Naive B cell (primary cell): Measurements from ENCODE around the gene SYNDIG1. TPM values are rescaled to one million over a fixed set of nuclear protein-coding genes. Genes with fewer than 3 reads are reported as not detected.

Source experiments
- ATAC-seq, 2 donors: fragments of 150-1000 bp; cut with Tn5 transposase; 2 replicates each; pipeline ENCODE4 v1.10.0; 2021; ENCODE audit warnings: low read depth in 2 of 2, mild to moderate bottlenecking in 2 of 2, moderate library complexity in 2 of 2
- DNase-seq: peaks from one replicate; pipeline ENCODE4 v3.0.0; 2022
- H3K27ac Mint-ChIP-seq, 6 donors: one replicate each; pipeline ENCODE4 v1.8.0; 2020 to 2022; ENCODE audit warnings: mild to moderate bottlenecking in 6 of 6, mixed read lengths in 6 of 6, moderate library complexity in 5 of 6, inconsistent platforms in 2 of 6
- H3K27me3 Mint-ChIP-seq, 3 donors: one replicate each; pipeline ENCODE4 v1.8.0; 2021 to 2022; ENCODE audit warnings: mixed read lengths in 3 of 3, mild to moderate bottlenecking in 1 of 3
- H3K36me3 Mint-ChIP-seq, 2 donors: one replicate each; pipeline ENCODE4 v1.8.0; 2020 to 2022; ENCODE audit warnings: mixed read lengths in 2 of 2, inconsistent platforms in 1 of 2, mild to moderate bottlenecking in 1 of 2
- H3K4me1 Mint-ChIP-seq, 3 donors: one replicate each; pipeline ENCODE4 v1.8.0; 2020 to 2022; ENCODE audit warnings: mixed read lengths in 3 of 3, inconsistent platforms in 1 of 3, mild to moderate bottlenecking in 1 of 3, moderate library complexity in 1 of 3
- H3K4me3 Mint-ChIP-seq, 8 donors: one replicate each; pipeline ENCODE4 v1.8.0; 2020 to 2022; ENCODE audit warnings: mild to moderate bottlenecking in 8 of 8, mixed read lengths in 8 of 8, moderate library complexity in 8 of 8, inconsistent platforms in 2 of 8
- H3K9me3 Mint-ChIP-seq, 7 donors: one replicate each; pipeline ENCODE4 v1.8.0; 2020 to 2022; ENCODE audit warnings: mixed read lengths in 7 of 7, mild to moderate bottlenecking in 5 of 7, inconsistent platforms in 2 of 7, moderate library complexity in 1 of 7
- polyA plus RNA-seq, 6 donors: library from polyadenylated mRNA; unstranded; fragments of 300-500 nt; fragmentation: Illumina TruSeq; gene quantifications; one replicate each; pipeline ENCODE4 v1.2.3, GENCODE V29; 2021; ENCODE audit warnings: low read depth in 6 of 6

SYNDIG1 gene
- polyA plus RNA-seq, 6 donors from 2014 or later, result not detected

DNA sequence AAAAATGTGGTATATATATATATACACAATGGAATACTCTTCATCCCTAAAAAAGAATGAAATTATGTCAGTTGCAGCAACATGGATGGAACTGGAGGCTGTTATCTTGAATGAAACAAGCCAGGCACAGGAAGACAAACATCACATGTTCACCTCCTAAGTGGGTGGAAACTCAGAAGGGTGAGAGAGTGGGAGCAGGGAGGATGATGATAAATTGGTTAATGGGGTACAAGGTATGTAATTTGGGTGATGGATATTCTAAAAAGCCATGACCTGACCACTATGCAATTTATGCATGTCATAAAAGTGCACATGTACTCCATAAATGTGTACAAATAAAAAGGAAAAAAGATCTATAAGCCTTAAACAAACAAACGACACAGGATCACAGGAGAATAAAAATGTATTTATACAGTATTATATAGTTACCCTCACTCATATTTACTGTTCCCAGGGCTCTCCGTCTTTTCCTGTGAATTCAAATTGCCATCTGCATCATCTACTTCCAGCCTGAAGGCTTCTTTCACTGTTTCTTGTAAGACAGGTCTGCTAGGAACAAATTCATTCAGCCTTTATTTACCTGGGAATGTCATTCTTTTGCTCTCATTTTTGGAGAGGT is 89.8 kb downstream of the SYNDIG1 start:
- no peaks in the 10 kb centered on the region for H3K4me1 Mint-ChIP-seq
- peaks cover 0 to 40% (median 11%) of the 10 kb centered on the region in 7 donors for H3K9me3 Mint-ChIP-seq
- H3K27ac Mint-ChIP-seq, result no peak overlapping the region
- H3K4me3 Mint-ChIP-seq, result no peak overlapping the region
- DNase-seq (no peak), ATAC-seq (no peak)
- H3K36me3 Mint-ChIP-seq, result no peaks in the 10 kb centered on the region
- H3K27me3 Mint-ChIP-seq, result peaks cover 0 to 20% (median 4%) of the 10 kb centered on the region in 3 donors

DNA sequence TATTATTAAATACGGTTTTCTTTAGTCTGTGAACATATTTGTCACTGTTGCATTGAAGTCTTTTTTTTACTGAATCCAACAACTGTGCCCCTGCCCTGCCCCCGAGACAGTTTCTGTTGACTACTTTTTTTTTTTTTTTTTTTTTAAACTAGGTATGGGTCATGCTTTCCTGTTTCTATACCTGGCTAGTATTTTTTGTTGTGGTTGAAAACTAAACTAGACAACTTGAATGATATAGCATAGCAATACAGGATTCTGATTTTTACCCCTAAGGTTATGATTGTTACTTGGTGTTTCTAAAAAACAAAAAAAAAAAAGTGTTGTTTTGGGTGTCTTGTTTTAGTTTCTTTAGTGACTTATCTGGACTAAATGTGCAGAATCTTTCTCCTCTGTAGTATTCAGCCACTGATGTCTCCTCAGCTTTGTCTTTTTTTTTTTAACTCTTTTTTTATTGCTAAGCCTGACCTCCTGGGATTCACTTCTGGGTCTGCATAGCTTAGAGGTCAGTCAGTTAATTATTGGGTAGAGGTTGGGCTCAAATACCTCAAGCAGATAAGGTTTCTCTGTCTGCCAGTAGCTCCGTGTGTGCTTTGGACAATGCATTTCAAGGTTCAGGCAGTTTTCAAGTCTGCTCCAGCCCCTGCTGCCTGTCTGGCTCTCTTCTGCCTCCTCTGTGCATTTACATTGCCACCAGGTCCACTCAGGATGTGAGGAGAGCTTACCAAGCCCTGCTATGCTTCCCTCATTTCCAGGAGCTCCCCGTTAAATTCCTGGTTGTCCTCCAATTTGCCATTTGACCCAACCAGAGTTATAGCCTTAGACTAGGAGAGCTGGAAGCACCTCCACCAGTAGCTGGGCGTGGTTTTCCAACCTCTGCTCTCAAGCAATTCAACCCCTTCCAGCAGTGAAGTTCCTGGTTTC is 91.4 kb downstream of the SYNDIG1 start:
- Mint-ChIP-seq H3K4me1 (no peaks in the 10 kb centered on the region), H3K36me3 (peaks cover 0 to 5% of the 10 kb centered on the region in 2 donors), H3K27ac (no peak overlapping the region), H3K27me3 (peaks cover 4 to 32% (median 8%) of the 10 kb centered on the region in 3 donors), H3K4me3 (no peak overlapping the region), H3K9me3 (peaks cover 4 to 52% (median 15%) of the 10 kb centered on the region in 7 donors)
- ATAC-seq (no peak), DNase-seq (no peak)

DNA sequence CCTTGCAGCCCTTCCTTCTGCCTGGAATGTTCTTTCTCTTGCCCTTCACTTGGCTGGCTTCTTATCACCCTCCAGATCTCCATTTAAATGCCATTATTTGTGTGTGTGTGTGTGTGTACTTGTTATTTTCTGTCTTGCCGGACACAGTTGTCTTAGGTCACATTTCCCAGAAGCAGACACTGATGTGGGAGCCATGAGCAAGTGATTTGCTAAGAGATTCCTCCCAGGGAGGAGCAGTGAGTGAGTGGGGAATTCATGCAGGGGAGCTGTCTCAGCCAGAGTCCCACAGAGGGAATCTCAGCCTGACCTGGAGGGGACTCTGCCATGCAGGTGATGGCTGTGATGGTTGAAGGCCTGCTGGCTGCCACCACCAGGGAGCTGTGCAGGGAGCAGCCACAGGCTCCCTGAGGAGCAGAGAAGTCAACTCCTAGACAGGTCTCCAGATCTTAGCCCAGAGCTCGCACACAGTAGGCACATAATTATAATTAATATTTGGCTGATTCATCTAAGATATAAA is 96.5 kb downstream of the SYNDIG1 start:
- no peak for ATAC-seq

DNA sequence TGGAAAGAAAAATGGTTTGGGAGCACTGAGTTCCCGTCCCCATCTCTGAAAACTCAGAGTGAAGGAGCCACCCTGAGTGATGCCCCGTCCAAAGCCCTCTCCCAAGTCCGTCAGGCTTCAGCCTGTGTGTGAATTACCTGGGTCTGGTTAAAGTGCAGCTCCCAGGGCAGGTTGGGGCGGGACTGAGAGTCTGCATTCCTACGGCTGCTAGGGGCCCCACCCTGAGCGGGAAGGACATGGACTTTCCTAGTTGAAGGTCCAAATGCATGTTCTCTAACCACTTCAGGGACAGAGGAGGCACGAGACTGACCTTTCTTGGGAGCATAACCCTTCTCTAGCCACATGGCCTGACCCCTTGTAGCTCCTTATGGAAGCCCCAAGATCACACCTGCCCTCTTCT is 97.2 kb downstream of the SYNDIG1 start:
- DNase-seq, result no peak
- Mint-ChIP-seq H3K27me3 (peaks cover 0 to 22% (median 11%) of the 10 kb centered on the region in 3 donors), H3K4me3 (no peak overlapping the region), H3K27ac (no peak overlapping the region), H3K36me3 (peaks cover 0 to 8% of the 10 kb centered on the region in 2 donors), H3K4me1 (peaks cover under 1 to 9% (median 2%) of the 10 kb centered on the region in 3 donors), H3K9me3 (peaks cover 5 to 38% (median 12%) of the 10 kb centered on the region in 7 donors)
- no peak for ATAC-seq

More for the DNA sequence above, 96.5 kb downstream of the SYNDIG1 start:
- no peak overlapping the region for H3K4me3 Mint-ChIP-seq
- H3K9me3 Mint-ChIP-seq, result peaks cover 5 to 38% (median 12%) of the 10 kb centered on the region in 7 donors
- peaks cover 0 to 8% of the 10 kb centered on the region in 2 donors for H3K36me3 Mint-ChIP-seq
- peak overlapping the region in 1 of 6 donors; percentile 5 for H3K27ac Mint-ChIP-seq
- H3K4me1 Mint-ChIP-seq, result peaks cover 0 to 3% (median 0%) of the 10 kb centered on the region in 3 donors
- H3K27me3 Mint-ChIP-seq, result peaks cover 0 to 27% (median 11%) of the 10 kb centered on the region in 3 donors
- no peak for DNase-seq

DNA sequence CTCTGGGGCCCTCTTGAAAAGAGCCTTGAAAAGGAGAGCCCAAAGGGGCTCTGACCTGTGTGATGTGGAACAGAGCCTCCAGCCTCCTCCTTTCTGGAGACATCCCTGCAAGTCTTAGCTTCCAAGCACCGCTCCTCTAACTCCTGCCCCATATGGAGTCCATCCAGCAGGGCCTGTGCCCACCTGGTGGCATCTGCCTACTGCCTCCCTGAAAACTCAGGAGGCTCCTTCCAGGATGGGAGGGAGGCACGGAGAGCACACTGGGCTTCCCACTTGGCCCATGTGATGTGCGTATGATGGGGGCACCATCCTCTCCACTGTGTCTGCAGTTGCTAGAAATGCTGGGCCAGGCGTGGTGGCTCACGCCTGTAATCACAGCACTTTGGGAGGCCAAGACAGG is 98.1 kb downstream of the SYNDIG1 start:
- ATAC-seq (no peak), DNase-seq (no peak)
- Mint-ChIP-seq H3K27me3 (peaks cover 0 to 22% (median 11%) of the 10 kb centered on the region in 3 donors), H3K4me3 (no peak overlapping the region), H3K27ac (no peak overlapping the region), H3K36me3 (peaks cover 0 to 8% of the 10 kb centered on the region in 2 donors), H3K9me3 (peaks cover 5 to 36% (median 10%) of the 10 kb centered on the region in 7 donors), H3K4me1 (peaks cover 5 to 17% (median 11%) of the 10 kb centered on the region in 3 donors)

DNA sequence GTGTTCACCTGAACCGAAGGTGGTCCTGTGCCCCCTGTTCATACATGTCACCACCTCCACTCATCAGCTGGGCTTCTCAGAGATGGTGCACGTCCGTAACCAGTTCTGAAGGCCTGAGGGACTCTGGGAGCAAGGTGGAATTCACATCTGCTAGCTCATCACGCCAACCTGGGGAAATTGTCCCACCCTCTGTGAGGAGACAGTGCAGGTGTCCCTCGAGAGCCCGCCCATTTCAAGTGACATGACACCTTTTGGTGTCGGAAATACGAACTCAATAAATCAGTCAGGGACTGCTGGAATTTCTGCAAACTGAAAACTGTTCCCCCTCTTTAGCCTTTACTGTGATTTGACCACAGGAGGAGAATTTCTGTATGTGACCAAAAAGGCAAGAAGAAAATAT is 99.4 kb downstream of the SYNDIG1 start:
- no peak overlapping the region for H3K27ac Mint-ChIP-seq
- H3K4me1 Mint-ChIP-seq, result peaks cover 5 to 24% (median 19%) of the 10 kb centered on the region in 3 donors
- peaks cover 0 to 22% (median 11%) of the 10 kb centered on the region in 3 donors for H3K27me3 Mint-ChIP-seq
- H3K36me3 Mint-ChIP-seq, result peaks cover 0 to 8% of the 10 kb centered on the region in 2 donors
- peaks cover 5 to 23% (median 6%) of the 10 kb centered on the region in 7 donors for H3K9me3 Mint-ChIP-seq
- no peak for ATAC-seq
- H3K4me3 Mint-ChIP-seq, result no peak overlapping the region
- DNase-seq, result no peak

DNA sequence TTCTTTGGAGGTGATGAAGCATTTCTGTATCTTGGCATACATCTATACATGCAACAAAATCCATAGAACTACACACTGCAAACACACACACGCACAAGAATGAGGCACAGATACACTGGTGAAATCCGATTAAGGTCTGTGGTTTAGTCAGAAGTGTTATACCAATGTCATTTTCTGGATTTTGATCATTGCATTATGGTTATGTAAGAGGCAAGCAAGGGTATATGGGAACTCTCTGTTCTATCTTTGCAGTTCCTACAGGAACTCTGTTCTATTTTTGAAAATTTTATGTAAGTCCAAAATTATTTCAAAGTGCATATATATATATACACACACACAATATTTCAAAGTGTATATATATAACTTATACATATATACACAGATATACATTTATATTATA is 101.7 kb downstream of the SYNDIG1 start:
- Mint-ChIP-seq H3K36me3 (no peaks in the 10 kb centered on the region), H3K4me3 (no peak overlapping the region), H3K9me3 (peaks cover 0 to 2% (median 0%) of the 10 kb centered on the region in 7 donors), H3K27ac (no peak overlapping the region), H3K27me3 (peaks cover 0 to 9% (median 0%) of the 10 kb centered on the region in 3 donors), H3K4me1 (peaks cover 5 to 24% (median 20%) of the 10 kb centered on the region in 3 donors)
- DNase-seq (no peak), ATAC-seq (no peak)

DNA sequence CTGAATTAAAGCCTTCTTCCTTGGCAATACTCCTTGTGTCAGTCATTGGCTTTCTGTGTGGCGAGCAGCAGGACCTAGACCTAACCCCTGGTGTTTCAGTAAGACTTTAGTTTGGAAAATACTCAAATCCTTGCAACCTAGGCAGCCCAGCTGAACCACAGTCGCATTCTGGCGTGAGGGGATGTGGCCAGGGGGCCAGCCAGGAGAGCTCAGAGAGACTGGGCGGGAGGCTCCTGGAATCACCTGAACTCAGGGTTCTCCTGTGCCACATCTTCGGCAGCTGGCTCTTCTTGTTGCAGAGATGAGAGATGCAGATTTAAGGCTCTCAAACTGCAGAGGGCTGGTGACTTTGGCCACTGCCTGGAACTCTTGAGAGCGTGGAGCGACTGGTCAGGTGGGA is 102.7 kb downstream of the SYNDIG1 start:
- ATAC-seq, result no peak
- Mint-ChIP-seq H3K27ac (peak overlapping the region in 2 of 6 donors; percentile 22 to 39), H3K27me3 (peaks cover 0 to 19% (median 0%) of the 10 kb centered on the region in 3 donors), H3K36me3 (no peaks in the 10 kb centered on the region), H3K9me3 (peaks cover 0 to 2% (median 0%) of the 10 kb centered on the region in 7 donors), H3K4me3 (peak overlapping the region in 1 of 8 donors; percentile 68), H3K4me1 (peaks cover 5 to 24% (median 20%) of the 10 kb centered on the region in 3 donors)
- no peak for DNase-seq

DNA sequence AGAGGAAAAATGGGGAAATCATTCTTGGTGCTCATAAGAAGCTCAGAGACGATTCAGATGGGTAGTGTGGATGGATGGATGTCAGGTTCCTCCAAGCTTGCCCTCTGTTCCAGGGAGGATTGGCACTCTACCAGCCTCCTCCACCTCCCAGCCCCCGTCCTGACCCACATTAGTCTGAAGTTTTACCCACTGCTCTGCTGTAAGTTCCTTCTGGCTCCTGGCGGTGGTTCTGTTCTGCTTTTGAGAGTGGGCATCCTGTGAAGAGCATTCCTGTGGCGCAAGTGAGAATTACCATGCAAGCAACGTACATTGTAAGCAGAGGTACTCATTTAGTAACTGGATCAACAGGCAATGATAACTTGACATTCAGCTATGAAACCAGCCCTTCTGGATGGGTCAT is 103.4 kb downstream of the SYNDIG1 start:
- Mint-ChIP-seq H3K36me3 (no peaks in the 10 kb centered on the region), H3K27me3 (peaks cover 0 to 19% (median 0%) of the 10 kb centered on the region in 3 donors), H3K4me1 (peaks cover 5 to 24% (median 20%) of the 10 kb centered on the region in 3 donors), H3K27ac (peak overlapping the region in 1 of 6 donors; percentile 12), H3K9me3 (peaks cover 0 to 2% (median 0%) of the 10 kb centered on the region in 7 donors), H3K4me3 (no peak overlapping the region)
- DNase-seq (no peak), ATAC-seq (no peak)

DNA sequence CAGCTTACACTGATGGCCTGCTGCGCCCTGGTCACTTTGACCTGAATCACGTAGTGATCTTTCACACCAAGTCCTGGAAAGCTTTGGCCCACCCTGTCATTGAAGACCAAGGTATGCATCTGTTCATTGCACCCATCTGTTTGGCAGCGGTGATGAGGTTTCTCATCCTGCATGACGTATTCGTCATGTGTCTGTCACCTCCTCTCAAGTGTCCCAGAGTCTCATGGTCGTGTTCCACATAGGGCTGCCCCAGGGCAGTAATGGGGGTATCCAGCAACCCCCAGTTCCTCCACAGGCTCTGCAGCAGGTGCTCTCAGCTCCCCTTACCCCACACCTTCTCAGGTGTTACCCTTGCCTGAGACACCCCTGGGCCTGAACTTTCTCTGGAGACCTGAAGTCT is 104.1 kb downstream of the SYNDIG1 start:
- no peak for ATAC-seq
- H3K27me3 Mint-ChIP-seq, result peaks cover 0 to 22% (median 0%) of the 10 kb centered on the region in 3 donors
- peaks cover 0 to 2% (median 0%) of the 10 kb centered on the region in 7 donors for H3K9me3 Mint-ChIP-seq
- no peak for DNase-seq
- peak overlapping the region in 1 of 6 donors; percentile 25 for H3K27ac Mint-ChIP-seq
- H3K36me3 Mint-ChIP-seq, result no peaks in the 10 kb centered on the region
- H3K4me1 Mint-ChIP-seq, result peaks cover 5 to 24% (median 20%) of the 10 kb centered on the region in 3 donors
- H3K4me3 Mint-ChIP-seq, result peak overlapping the region in 1 of 8 donors; percentile 27

DNA sequence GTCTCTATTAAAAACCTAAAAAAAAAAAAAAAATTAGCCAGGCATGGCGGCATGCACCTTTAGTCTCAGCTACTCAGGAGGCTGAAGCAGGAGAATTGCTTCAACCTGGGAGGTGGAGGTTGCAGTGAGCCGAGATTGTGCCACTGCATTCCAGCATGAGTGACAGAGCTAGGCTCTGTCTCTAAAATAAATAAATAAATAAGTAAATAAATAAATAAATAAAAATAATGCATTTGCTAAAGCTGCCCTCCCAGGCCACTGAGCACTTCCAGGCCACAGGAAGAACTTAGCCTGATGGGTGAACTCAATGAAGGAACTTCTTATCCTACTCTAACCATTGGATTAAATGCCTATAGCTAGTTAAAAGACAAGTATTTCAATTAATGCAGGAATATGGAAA is 104.9 kb downstream of the SYNDIG1 start:
- Mint-ChIP-seq H3K27me3 (peaks cover 0 to 22% (median 0%) of the 10 kb centered on the region in 3 donors), H3K36me3 (no peaks in the 10 kb centered on the region), H3K9me3 (peaks cover 0 to 2% (median 0%) of the 10 kb centered on the region in 7 donors), H3K4me1 (peaks cover 5 to 24% (median 20%) of the 10 kb centered on the region in 3 donors), H3K27ac (no peak overlapping the region), H3K4me3 (no peak overlapping the region)
- DNase-seq (no peak), ATAC-seq (no peak)

DNA sequence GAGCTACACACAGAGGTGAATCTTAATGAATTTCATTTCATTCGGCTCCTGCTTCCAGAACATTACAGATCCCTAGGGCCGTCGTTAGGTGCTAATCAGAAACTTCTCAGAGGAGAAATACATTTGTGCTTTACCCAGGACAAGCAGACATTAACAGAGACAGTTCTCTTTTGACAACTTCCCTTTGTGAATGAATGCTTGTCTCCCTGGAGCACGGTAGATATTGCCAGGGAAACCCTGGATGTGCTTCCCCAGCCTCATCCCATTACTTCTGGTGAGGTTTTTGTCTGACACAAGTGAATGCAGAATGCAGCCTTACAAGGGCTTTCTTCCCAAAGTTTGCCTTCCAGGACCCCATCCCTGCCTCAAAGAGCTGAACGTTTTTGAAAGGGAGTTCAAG is 105.4 kb downstream of the SYNDIG1 start:
- no peak overlapping the region for H3K4me3 Mint-ChIP-seq
- peaks cover 0 to 2% (median 0%) of the 10 kb centered on the region in 7 donors for H3K9me3 Mint-ChIP-seq
- H3K27me3 Mint-ChIP-seq, result peaks cover 0 to 22% (median 0%) of the 10 kb centered on the region in 3 donors
- ATAC-seq (no peak), DNase-seq (no peak)
- H3K36me3 Mint-ChIP-seq, result no peaks in the 10 kb centered on the region
- H3K27ac Mint-ChIP-seq, result peak overlapping the region in 1 of 6 donors; percentile 24
- peaks cover 5 to 24% (median 20%) of the 10 kb centered on the region in 3 donors for H3K4me1 Mint-ChIP-seq

DNA sequence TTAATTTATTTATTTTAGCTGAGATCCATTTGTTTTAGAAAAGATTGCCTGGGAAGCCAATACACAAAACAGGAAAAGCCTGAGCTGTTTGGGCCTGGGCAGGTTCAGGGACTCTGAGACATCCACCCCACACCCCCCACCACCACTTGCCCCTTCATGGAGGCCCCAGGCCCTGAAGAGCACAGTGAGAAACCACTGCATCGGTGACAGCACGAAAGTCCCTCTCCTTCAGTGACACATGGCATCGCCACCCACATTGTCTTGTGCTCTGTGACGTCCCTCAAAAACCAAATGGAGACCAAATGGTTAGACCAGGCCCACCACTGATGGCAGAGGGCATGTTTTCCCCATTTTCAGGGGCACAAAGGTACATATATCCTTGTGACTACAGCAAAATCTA is 106.4 kb downstream of the SYNDIG1 start:
- ATAC-seq (no peak), DNase-seq (no peak)
- Mint-ChIP-seq H3K27ac (no peak overlapping the region), H3K4me1 (peaks cover 5 to 22% (median 20%) of the 10 kb centered on the region in 3 donors), H3K9me3 (peaks cover 0 to 2% (median 0%) of the 10 kb centered on the region in 7 donors), H3K27me3 (peaks cover 0 to 22% (median 0%) of the 10 kb centered on the region in 3 donors), H3K36me3 (no peaks in the 10 kb centered on the region), H3K4me3 (no peak overlapping the region)
